ENCODE results near the gene CMTM3. TPM values are rescaled to one million over a fixed set of nuclear protein-coding genes. Genes with fewer than 3 reads are reported as not detected.

The CMTM3 gene, protein sequence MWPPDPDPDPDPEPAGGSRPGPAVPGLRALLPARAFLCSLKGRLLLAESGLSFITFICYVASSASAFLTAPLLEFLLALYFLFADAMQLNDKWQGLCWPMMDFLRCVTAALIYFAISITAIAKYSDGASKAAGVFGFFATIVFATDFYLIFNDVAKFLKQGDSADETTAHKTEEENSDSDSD
- 25.0 and 34.9 TPM in 2 replicates for total RNA-seq

DNA sequence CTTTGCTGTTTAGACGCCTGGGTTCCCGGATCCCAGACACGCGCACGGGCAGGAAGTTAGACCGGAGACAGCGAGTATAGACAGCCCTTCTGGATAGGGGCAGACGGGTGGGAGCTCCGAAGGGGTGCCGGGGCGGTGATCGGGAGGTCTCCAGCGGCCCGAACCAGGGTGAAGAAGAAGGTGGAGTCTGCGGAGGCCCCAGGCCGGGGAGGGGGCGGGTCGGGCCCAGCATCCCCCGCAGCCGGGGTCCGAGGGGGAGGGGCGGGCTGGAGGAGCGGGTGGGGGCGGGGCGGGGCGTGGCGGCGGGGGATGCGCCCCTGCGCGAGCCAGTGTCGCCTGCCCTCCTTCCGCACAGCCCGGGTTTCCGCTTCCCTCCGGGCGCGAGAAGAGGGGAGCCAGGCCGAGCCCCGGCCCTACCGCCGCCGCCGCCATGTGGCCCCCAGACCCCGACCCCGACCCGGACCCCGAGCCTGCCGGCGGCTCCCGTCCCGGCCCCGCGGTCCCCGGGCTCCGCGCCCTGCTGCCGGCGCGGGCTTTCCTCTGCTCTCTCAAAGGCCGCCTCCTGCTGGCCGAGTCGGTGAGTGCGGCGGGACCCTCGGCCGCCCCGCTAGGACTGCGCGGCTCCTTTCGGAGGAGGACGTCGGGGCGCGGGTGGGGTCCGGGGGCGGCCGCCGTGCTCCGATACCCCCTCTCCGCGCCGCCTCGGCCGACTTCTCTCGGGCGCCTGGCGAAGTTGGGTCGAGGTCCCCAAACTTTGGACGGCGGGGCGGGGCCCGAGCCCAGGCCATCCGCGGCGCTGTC is at the start of gene CMTM3:
CMTM3 (plus strand) TSS at position 329 of the 801 bp plus-strand sequence; CDS start at position 431, 102 bp downstream.

DNA sequence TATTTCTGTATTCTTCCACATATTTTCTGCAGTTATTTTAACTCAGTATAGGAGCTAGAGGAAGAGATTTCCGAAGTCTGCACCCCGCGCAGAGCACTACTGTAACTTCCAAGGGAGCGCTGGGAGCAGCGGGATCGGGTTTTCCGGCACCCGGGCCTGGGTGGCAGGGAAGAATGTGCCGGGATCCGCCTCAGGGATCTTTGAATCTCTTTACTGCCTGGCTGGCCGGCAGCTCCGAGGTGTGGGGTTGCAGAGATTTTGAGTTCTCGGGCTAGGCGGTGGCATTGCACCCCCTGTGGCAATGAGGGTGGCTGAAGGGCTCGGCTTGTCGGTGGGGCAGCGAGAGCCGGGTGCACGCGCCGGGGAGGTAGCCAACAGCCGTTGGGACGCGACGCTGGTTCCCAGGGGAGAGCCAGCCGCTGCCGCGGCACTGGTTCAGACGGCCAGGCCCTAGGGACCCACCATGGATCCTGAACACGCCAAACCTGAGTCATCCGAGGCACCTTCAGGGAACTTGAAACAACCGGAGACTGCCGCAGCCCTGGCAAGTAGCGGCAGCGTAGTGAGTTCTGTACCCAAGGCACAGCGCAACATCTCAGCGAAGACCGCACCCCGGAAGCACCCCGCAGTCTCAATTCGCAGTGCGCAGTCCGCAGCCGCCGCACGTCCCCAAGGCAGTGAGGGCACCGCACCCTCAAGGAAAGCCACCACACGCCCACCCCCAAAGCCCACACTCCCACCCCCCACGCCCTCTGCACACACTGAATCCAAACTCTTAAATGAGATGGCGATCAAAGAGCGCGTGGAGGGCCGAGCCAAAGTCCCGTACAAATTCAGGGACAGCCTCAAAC is 38.2 kb upstream of the CMTM3 start, which contains the start of gene CMTM1:
CMTM1 (plus strand) TSS at position 389 of the 851 bp plus-strand sequence; CDS start at position 464, 75 bp downstream.

DNA sequence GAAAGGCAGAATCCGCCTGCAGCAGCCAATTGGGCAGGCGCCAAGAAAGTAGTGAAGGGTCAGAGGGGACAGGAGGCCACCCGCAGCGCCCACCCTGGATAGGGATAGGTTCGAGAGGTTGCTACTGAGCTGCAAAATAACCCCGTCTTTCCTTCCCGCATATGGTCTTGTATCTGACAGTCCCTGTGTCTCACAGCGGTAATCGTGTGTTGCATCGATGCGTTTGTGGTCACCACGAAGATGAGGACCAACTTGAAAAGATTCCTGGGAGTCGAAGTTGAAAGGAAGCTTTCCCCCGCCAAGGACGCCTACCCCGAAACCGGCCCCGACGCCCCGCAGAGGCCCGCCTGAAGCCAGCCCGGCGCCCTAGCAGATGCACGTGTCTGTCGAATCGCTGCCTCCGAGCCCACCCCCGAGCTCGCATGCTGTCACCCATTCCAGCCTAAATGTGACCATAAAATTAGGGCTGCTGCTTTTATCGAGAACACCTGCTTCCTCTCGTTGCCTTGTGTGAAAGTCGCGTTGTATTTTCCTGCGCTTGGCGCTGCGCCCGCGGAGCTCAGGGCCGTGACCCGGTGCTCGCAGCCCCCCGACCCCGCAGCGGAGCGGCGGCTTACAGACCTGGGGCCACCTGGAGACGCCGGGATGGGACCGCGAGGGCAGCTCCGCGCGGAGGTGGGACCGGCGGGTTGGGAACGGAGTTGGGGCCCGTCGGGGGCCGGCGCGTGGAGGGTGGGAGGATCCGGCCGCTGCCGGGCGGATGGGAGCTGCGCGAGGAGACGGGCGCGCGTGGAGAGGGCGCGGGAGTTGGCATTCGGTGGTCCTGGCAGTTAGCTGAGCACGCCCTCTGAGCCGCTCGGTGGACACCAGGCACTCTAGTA is 25.6 kb upstream of the CMTM3 start, which contains the start of gene CMTM2:
CMTM2 (plus strand) TSS at position 813 of the 881 bp plus-strand sequence. CDS start 145 bp downstream, outside the sequence.

Other genes with a start within 250 kb of the CMTM3 start
- gene CDH5, start 238.0 kb upstream of the CMTM3 start, total RNA-seq: 13.7 and 15.6 TPM in 2 replicates
- 0.64 and 1.00 TPM in 2 replicates for gene BEAN1, start 177.4 kb upstream of the CMTM3 start, total RNA-seq
- gene TK2, start 54.6 kb upstream of the CMTM3 start, total RNA-seq: 35.4 and 36.4 TPM in 2 replicates
- 29.1 and 29.4 TPM in 2 replicates for gene CKLF, start 52.1 kb upstream of the CMTM3 start, total RNA-seq
- 0.25 and 1.2 TPM in 2 replicates for gene CMTM1, start 38.3 kb upstream of the CMTM3 start, total RNA-seq
- gene CMTM2, start 25.2 kb upstream of the CMTM3 start, total RNA-seq: not detected in 2 replicates
- 10.8 and 11.0 TPM in 2 replicates for gene CMTM4, start 92.0 kb downstream of the CMTM3 start, total RNA-seq
- gene DYNC1LI2, start 146.9 kb downstream of the CMTM3 start, total RNA-seq: 42.3 and 74.3 TPM in 2 replicates
- gene TERB1, start 196.9 kb downstream of the CMTM3 start, total RNA-seq: not detected in 2 replicates
- 29.0 and 36.8 TPM in 2 replicates for gene NAE1, start 226.3 kb downstream of the CMTM3 start, total RNA-seq
- not detected in 2 replicates for gene CA7, start 239.7 kb downstream of the CMTM3 start, total RNA-seq